Panc1 (cell line): Measurements from ENCODE around the gene CD300LB.

Experiments
- POLR2AphosphoS5 ChIP-seq: IDR thresholded peaks from 2 replicates; pipeline ENCODE4 v1.6.1; 2012; ENCODE audit warnings: mild to moderate bottlenecking, low read depth, low read length, moderate library complexity
- SIN3A ChIP-seq: IDR thresholded peaks from 2 replicates; pipeline ENCODE4 v1.6.1; 2012; ENCODE audit warnings: low read depth, mild to moderate bottlenecking, low read length, moderate library complexity, borderline replicate concordance; ENCODE audit not compliant: insufficient read depth
- TCF7L2 ChIP-seq: IDR thresholded peaks from 2 replicates; pipeline ENCODE4 v1.6.1; 2011; ENCODE audit warnings: mild to moderate bottlenecking, low read depth, low read length, inconsistent platforms
- TF ChIP-seq, protein P1 (sequence below): fragments of 450-650 bp; IDR thresholded peaks from 2 replicates; pipeline ENCODE4 v1.5.1; 2017; ENCODE audit warnings: mild to moderate bottlenecking
- TF ChIP-seq, protein P2 (sequence below), 2 experiments: IDR thresholded peaks; 2 replicates each; pipeline ENCODE4 v1.6.1; 2011 to 2012; ENCODE audit warnings: low read depth in 2 of 2, control low read depth in 1 of 2, low read length in 1 of 2, mild to moderate bottlenecking in 1 of 2, moderate library complexity in 1 of 2; ENCODE audit not compliant: insufficient read depth in 1 of 2

DNA sequence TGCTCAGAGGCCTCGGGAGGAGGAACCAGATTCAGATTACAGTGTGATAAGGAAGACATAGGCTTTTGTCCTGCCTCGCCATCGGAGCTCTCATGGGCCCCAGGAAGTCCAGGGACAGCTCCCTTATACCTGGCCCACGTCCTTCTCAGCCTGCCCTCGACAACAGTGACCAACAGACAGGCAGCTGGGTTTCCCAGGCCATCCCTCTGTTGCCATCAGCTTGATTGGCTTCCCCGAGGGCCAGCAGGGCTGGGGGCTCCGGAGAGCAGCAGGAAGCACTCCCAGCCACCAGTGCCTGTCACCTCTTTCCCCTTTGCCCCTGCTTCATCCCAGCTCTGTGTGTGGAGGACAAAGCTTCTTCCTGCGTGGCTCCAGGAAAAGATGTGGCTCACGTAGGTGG lies 47.2 kb downstream of the CD300LB start:
- TF ChIP-seq, protein P1, sequence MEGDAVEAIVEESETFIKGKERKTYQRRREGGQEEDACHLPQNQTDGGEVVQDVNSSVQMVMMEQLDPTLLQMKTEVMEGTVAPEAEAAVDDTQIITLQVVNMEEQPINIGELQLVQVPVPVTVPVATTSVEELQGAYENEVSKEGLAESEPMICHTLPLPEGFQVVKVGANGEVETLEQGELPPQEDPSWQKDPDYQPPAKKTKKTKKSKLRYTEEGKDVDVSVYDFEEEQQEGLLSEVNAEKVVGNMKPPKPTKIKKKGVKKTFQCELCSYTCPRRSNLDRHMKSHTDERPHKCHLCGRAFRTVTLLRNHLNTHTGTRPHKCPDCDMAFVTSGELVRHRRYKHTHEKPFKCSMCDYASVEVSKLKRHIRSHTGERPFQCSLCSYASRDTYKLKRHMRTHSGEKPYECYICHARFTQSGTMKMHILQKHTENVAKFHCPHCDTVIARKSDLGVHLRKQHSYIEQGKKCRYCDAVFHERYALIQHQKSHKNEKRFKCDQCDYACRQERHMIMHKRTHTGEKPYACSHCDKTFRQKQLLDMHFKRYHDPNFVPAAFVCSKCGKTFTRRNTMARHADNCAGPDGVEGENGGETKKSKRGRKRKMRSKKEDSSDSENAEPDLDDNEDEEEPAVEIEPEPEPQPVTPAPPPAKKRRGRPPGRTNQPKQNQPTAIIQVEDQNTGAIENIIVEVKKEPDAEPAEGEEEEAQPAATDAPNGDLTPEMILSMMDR = no peak
- TF ChIP-seq POLR2AphosphoS5 (no peak), SIN3A (no peak), TCF7L2 (no peak)
- TF ChIP-seq, protein P2, sequence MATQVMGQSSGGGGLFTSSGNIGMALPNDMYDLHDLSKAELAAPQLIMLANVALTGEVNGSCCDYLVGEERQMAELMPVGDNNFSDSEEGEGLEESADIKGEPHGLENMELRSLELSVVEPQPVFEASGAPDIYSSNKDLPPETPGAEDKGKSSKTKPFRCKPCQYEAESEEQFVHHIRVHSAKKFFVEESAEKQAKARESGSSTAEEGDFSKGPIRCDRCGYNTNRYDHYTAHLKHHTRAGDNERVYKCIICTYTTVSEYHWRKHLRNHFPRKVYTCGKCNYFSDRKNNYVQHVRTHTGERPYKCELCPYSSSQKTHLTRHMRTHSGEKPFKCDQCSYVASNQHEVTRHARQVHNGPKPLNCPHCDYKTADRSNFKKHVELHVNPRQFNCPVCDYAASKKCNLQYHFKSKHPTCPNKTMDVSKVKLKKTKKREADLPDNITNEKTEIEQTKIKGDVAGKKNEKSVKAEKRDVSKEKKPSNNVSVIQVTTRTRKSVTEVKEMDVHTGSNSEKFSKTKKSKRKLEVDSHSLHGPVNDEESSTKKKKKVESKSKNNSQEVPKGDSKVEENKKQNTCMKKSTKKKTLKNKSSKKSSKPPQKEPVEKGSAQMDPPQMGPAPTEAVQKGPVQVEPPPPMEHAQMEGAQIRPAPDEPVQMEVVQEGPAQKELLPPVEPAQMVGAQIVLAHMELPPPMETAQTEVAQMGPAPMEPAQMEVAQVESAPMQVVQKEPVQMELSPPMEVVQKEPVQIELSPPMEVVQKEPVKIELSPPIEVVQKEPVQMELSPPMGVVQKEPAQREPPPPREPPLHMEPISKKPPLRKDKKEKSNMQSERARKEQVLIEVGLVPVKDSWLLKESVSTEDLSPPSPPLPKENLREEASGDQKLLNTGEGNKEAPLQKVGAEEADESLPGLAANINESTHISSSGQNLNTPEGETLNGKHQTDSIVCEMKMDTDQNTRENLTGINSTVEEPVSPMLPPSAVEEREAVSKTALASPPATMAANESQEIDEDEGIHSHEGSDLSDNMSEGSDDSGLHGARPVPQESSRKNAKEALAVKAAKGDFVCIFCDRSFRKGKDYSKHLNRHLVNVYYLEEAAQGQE (IDR thresholded peaks at IDR 0.05; ENCODE audit: insufficient read depth in 1 of 2, low read depth in 2 of 2, low read length in 1 of 2) = no peak
